Body of pancreas (tissue), 4 donors: ENCODE data around the gene BCL6. TPM values are rescaled to one million over a fixed set of nuclear protein-coding genes. Genes with fewer than 3 reads are reported as not detected.
A peak's percentile ranks its signal among the peaks of the same experiment; 100 is the strongest.

ENCODE experiments used
- ATAC-seq: fragments of 150-250 bp; one replicate; pipeline ENCODE4 v1.9.1; 2016
- DNase-seq, 4 donors: peaks; one replicate each; pipeline ENCODE4 v3.0.0-alpha.2; 2019
- H3K27ac ChIP-seq, 4 donors: fragments of 200-600 bp; sonication (generic); 1 replicate in 3 of 4; 2 replicates in 1 of 4; pipeline versions ENCODE4 v1.5.1 to v1.6.1; 2016 to 2019; ENCODE audit warnings: mild to moderate bottlenecking in 1 of 4, mixed read lengths in 1 of 4, moderate library complexity in 1 of 4
- H3K27me3 ChIP-seq, 2 donors: fragments of 200-600 bp; sonication (generic); one replicate each; pipeline ENCODE4 v1.6.0; 2016; ENCODE audit warnings: mild to moderate bottlenecking in 1 of 2
- H3K36me3 ChIP-seq, 2 donors: fragments of 200-600 bp; sonication (generic); replicated peaks in 1 of 2; 2 replicates each; pipeline ENCODE4 v1.5.1; 2016; ENCODE audit warnings: low read depth in 2 of 2; ENCODE audit not compliant: insufficient read depth in 1 of 2
- H3K4me1 ChIP-seq: fragments of 200-600 bp; sonication (generic); one replicate; pipeline ENCODE4 v1.6.0; 2016
- H3K4me3 ChIP-seq, 2 donors: fragments of 200-600 bp; sonication (generic); 1 replicate in 1 of 2; 2 replicates in 1 of 2; pipeline ENCODE4 v1.5.1; 2016 to 2019
- H3K9me3 ChIP-seq, 3 donors: fragments of 200-600 bp; sonication (generic); 1 replicate in 2 of 3; 2 replicates in 1 of 3; pipeline ENCODE4 v1.5.1; 2016
- POLR2A ChIP-seq, 3 donors: fragments of 450-650 bp; IDR thresholded peaks; one replicate each; pipeline ENCODE4 v1.6.1; 2016; ENCODE audit warnings: antibody characterized with exemption in 3 of 3, mild to moderate bottlenecking in 2 of 3
- WGBS, 2 donors: methylation state at CpG; one replicate each; pipeline ENCODE4 v1.1.5; 2017; 5-methylcytosine and 5-hydroxymethylcytosine counted together
- intact Hi-C: fragments of 100-400 bp; cut with DNase I; formaldehyde crosslinking; loops from one replicate; pipeline ENCODE4 v1.15.1; 2023
- total RNA-seq, 2 donors: library from RNA; depleted of rRNA; stranded (reverse); fragments of >200 nt; gene quantifications; one replicate each; pipeline ENCODE4 v1.1.0, GENCODE V29; 2016
- TF ChIP-seq, protein P1 (sequence below), 7 experiments: fragments of 450-650 bp in 4 of 7; fragments of 200-600 bp in 3 of 7; sonication (generic) in 3 of 7; IDR thresholded peaks; one replicate each; pipeline ENCODE4 v1.5.1; 2016 to 2019; ENCODE audit warnings: antibody characterized with exemption in 7 of 7

The BCL6 gene
- total RNA-seq, 2 donors from 2014 or later: 45.7 to 53.4 TPM

DNA sequence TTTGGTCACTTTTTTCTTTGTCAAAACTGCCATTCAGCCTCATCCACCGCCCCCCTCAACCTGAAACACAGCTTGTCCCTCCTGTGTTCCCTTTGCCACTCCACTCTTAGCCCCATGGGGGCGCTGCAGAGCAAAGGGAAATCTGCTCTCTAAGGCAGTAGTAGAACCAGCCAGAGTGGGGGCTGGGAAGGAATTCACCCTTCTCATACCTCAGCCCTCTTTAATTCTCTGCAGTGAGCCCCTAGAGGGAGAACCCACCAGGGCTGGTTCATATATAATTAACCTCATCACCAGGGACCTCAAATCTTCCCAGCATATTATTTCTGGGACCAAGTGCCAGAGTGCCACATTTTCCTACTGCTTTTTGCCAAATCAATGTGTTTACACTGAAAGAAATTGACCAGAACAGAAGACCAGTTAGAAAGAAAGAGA lies 2.8 kb upstream of the BCL6 start:
- H3K36me3 ChIP-seq: no peaks in the 10 kb centered on the region
- intact Hi-C loops: no loop called here
- H3K9me3 ChIP-seq: no peaks in the 10 kb centered on the region
- TF ChIP-seq, protein P1, sequence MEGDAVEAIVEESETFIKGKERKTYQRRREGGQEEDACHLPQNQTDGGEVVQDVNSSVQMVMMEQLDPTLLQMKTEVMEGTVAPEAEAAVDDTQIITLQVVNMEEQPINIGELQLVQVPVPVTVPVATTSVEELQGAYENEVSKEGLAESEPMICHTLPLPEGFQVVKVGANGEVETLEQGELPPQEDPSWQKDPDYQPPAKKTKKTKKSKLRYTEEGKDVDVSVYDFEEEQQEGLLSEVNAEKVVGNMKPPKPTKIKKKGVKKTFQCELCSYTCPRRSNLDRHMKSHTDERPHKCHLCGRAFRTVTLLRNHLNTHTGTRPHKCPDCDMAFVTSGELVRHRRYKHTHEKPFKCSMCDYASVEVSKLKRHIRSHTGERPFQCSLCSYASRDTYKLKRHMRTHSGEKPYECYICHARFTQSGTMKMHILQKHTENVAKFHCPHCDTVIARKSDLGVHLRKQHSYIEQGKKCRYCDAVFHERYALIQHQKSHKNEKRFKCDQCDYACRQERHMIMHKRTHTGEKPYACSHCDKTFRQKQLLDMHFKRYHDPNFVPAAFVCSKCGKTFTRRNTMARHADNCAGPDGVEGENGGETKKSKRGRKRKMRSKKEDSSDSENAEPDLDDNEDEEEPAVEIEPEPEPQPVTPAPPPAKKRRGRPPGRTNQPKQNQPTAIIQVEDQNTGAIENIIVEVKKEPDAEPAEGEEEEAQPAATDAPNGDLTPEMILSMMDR (IDR thresholded peaks at IDR 0.05): peak; percentile 85 to 98 (median 96)
- no peak for TF ChIP-seq POLR2A (IDR thresholded peaks at IDR 0.05)
- ATAC-seq (peak; percentile 13), DNase-seq (peak; percentile 91 to 96 (median 94))
- H3K4me3 ChIP-seq: no peak overlapping the region
- WGBS, 2 donors: 0% methylated on average over 2 of the region's 2 CpGs
- H3K4me1 ChIP-seq: peaks cover 40% of the 10 kb centered on the region
- H3K27ac ChIP-seq: peak overlapping the region in 3 of 4 donors; percentile 79 to 99 (median 99)
- H3K27me3 ChIP-seq: no peaks in the 10 kb centered on the region

DNA sequence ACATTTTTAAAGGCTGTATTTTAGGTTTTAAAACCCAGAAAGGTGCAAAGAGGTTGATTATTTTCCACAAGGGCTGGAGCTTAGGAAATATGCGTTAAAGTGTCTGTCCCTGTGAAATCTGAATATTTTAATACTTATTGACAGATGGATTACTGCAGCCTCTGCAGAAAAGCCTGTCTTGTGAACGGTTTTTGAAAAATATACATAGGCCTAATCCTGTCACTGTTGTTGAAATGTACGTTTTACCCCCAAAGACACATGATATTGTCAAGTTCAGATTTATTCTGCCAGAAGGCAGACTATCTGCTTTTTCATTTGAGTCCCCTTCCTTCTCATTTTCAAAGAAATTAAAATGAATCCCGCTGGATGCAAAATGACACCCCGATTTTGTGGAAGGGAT lies 2.2 kb upstream of the BCL6 start:
- H3K27ac ChIP-seq: peak overlapping the region in 3 of 4 donors; percentile 99
- intact Hi-C loops: no loop called here

DNA sequence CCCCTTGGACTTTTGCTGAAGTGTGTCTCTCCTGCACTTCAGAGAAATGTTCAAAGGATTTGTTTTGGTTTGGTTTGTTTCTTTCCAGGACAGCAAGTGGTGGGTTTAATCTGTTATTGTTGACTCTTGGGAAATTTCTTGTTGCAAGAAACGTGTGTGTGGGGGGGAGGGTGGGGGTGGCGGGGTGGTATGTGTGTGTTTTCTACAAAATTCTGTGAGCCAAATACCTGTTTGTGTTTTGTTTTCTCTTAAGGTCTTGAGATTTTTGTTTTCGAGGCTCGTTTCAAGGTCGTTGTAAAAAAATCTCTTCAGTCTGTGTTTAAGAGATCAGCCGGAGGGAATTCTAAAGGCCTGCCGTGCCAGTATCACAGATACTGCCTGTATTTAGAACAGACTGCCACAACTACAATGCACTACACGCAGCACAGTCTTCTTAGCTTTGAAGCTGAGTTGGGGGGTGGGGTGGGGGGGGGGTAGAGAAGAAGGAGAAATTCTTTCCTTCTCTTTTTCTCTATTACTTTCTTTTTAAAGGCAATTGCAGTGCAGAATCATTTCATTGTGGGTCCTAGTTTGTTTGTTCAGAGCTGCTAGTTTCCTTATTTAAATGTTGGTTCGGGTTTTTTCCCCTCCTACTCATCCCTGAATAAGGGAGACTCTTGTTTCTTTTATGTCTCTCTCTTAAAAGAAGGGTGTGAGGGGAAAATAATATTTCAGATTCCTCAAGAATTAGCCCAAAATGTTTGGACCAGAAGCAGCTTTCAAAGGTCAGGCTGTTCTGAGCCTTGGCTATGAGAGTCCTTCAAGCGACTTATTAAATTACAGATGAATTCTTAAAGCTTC lies 1.4 kb upstream of the BCL6 start:
- TF ChIP-seq, protein P1 (IDR thresholded peaks at IDR 0.05): no peak
- TF ChIP-seq POLR2A (IDR thresholded peaks at IDR 0.05): no peak
- Histone ChIP-seq H3K27me3 (no peaks in the 10 kb centered on the region), H3K27ac (peak overlapping the region; percentile 87 to 99 (median 99)), H3K9me3 (no peaks in the 10 kb centered on the region), H3K4me3 (no peak overlapping the region), H3K36me3 (no peaks in the 10 kb centered on the region), H3K4me1 (peaks cover 49% of the 10 kb centered on the region)
- WGBS, 2 donors: 14 to 19% methylated on average over 10 of the region's 10 CpGs
- intact Hi-C loops: no loop called here
- DNase-seq (peak in 2 of 4 donors; percentile 43 to 55), ATAC-seq (no peak)

More for the DNA sequence above, 2.2 kb upstream of the BCL6 start:
- H3K27me3 ChIP-seq: no peaks in the 10 kb centered on the region
- no peak for ATAC-seq
- H3K4me3 ChIP-seq: no peak overlapping the region
- TF ChIP-seq, protein P1 (IDR thresholded peaks at IDR 0.05): no peak
- no peak for TF ChIP-seq POLR2A (IDR thresholded peaks at IDR 0.05)
- WGBS, 2 donors: 41 to 43% methylated on average over 5 of the region's 5 CpGs
- DNase-seq: no peak
- H3K36me3 ChIP-seq: no peaks in the 10 kb centered on the region
- peaks cover 40% of the 10 kb centered on the region for H3K4me1 ChIP-seq
- H3K9me3 ChIP-seq: no peaks in the 10 kb centered on the region

DNA sequence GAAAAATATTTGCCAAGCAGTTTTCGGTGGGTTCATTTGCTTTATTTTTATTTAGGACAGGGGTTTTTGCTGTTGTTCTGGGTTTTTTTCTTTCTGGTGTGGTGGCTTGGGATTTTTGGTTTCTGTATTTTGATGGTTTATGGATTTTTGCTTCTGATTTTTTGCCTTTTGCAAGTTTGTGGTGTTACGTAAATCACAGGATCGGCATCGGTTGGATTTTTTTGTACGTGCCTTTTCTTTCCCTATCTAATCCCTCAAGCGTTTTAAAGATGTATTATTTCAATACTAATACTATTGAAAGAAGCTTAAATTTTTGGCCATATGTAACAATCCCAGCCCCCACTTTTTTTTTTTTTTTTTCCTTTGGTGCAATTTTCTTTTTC lies 782 bp upstream of the BCL6 start:
- Histone ChIP-seq H3K4me3 (peak overlapping the region in 1 of 2 donors; percentile 50), H3K4me1 (peaks cover 48% of the 10 kb centered on the region), H3K27ac (peak overlapping the region; percentile 87 to 99 (median 99)), H3K27me3 (no peaks in the 10 kb centered on the region), H3K36me3 (no peaks in the 10 kb centered on the region), H3K9me3 (no peaks in the 10 kb centered on the region)
- no peak for TF ChIP-seq POLR2A (IDR thresholded peaks at IDR 0.05)
- TF ChIP-seq, protein P1 (IDR thresholded peaks at IDR 0.05): no peak
- intact Hi-C loops: no loop called here
- DNase-seq (no peak), ATAC-seq (no peak)
- WGBS, 2 donors: 1 to 4% methylated on average over 6 of the region's 6 CpGs
